Measurements from ENCODE around the gene E2F6.

Gene E2F6

DNA sequence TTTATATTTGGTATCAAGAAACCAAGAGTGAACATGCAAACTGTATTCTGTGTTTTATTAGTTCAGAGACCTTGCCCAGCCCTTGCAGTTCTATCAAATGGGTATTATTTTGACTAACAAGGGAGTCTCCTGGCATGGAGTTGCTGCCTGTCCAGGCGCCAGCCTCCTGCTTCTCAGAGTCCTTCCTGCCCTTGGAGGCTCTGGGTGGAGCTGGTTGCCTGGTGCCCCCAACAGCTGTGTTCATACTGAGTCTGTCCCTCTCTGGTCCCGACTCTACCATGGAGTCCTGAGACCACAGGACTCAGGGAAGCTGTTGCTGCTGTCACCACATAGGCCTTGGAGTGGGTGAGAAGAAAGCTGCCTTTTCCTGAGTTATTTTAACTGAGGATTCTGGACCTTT, 41.6 kb upstream of the E2F6 start:
- Histone ChIP-seq H3K36me3 (ENCODE audit: control insufficient read depth in 2 of 2, insufficient read depth in 1 of 2, low read length in 2 of 2) (no peaks in the 10 kb centered on the region), H3K9me3 (ENCODE audit: control insufficient read depth, insufficient read depth, low read depth, low read length) (no peaks in the 10 kb centered on the region), H3K27ac (ENCODE audit: extremely low read depth, low read depth, low read length) (no peak overlapping the region), H3K4me1 (ENCODE audit: control insufficient read depth, insufficient read depth, low read length) (no peaks in the 10 kb centered on the region; the same call in 1 of the 2 replicates), H3K4me3 (ENCODE audit: low read depth, low read length) (no peak overlapping the region)
- CTCF ChIA-PET: interaction anchor here (0.5 to 0.6 kb wide), 2 partner anchors 56 to 596 kb away, joined by 3 read pairs; no protein-coding TSS in a partner anchor
- TF ChIP-seq ZFP69B (tag by site-specific recombination; IDR thresholded peaks at IDR 0.05) (no peak), ZNF645 (tag by site-specific recombination; IDR thresholded peaks at IDR 0.05) (no peak), KLF7 (tag by site-specific recombination; IDR thresholded peaks at IDR 0.05; ENCODE audit: borderline replicate concordance) (no peak), INSM2 (tag by site-specific recombination; IDR thresholded peaks at IDR 0.05) (no peak)
- POLR2A ChIA-PET: no interaction called here

GRCh38 chr2:11506611-11506969, 40.6 kb upstream of the E2F6 start:
- ChIA-PET CTCF (interaction anchor here (0.6 kb wide), 1 partner anchor 595 kb away, joined by 3 read pairs; no protein-coding TSS in a partner anchor), POLR2A (no interaction called here)
- peak; percentile 32; the same call in 1 of the 2 replicates for TF ChIP-seq ZBTB17 (tag by site-specific recombination; IDR thresholded peaks at IDR 0.05)
- no peak for TF ChIP-seq ZNF473 (tag by site-specific recombination; IDR thresholded peaks at IDR 0.05)
- TF ChIP-seq ZNF600 (tag by site-specific recombination; IDR thresholded peaks at IDR 0.05): 0 out of 2 replicates have a peak, but pooled peaks have one; percentile 30
- TF ChIP-seq MZF1 (tag by site-specific recombination; IDR thresholded peaks at IDR 0.05; ENCODE audit: borderline replicate concordance): no peak
- no peak overlapping the region for H3K27ac ChIP-seq (ENCODE audit: extremely low read depth, low read depth, low read length)
- H3K4me3 ChIP-seq (ENCODE audit: low read depth, low read length): no peak overlapping the region
- no peaks in the 10 kb centered on the region for H3K9me3 ChIP-seq (ENCODE audit: control insufficient read depth, insufficient read depth, low read depth, low read length)
- H3K36me3 ChIP-seq (ENCODE audit: control insufficient read depth in 2 of 2, insufficient read depth in 1 of 2, low read length in 2 of 2): no peaks in the 10 kb centered on the region
- no peaks in the 10 kb centered on the region; the same call in 1 of the 2 replicates for H3K4me1 ChIP-seq (ENCODE audit: control insufficient read depth, insufficient read depth, low read length)

DNA sequence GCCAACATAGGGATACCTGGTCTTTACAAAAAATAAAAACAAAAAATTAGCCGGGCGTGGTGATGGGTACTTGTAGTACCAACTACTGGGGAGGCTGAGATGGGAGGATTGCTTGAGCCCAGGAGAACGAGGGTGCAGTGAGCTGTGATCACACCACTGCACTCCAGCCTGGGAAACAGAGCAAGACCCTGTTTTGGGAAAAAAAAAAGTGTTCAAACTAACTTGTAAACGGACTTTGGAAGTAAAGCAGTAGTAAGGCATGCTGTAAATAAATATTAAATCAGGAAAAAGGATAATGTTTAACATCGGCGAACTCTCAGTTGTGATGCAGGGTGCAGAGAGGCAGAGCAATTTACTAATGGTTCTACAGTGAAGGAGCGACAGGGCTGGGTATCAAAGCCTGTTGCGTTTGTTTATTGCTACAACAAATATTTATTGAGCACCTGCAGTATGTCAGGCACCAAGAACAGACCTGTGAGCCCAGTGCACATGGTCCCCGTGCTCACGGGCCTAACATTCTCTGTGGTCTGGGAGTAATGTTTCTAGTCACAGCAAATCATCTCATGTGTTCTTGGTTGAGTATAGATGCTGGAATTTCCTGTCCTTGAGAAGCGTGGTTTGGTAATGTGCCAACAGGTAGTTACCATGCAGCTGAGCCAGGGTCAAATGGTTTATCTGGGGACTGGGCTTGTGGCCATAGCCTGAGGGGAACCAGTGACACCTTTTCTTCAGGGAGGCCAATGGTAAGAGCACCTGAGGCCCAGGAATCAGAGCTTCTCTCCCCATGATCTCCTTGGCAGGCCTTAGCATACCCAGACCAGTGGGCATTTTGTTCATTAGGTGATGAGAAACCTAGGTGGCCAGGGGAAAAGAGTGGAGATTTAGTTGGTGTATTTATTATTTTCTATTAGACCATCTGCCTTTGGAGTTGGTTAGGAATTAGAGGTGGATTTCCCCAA, 40.0 kb upstream of the E2F6 start:
- Histone ChIP-seq H3K9me3 (ENCODE audit: control insufficient read depth, insufficient read depth, low read depth, low read length) (no peaks in the 10 kb centered on the region), H3K4me1 (ENCODE audit: control insufficient read depth, insufficient read depth, low read length) (no peaks in the 10 kb centered on the region; the same call in 1 of the 2 replicates), H3K27ac (ENCODE audit: extremely low read depth, low read depth, low read length) (no peak overlapping the region), H3K36me3 (ENCODE audit: control insufficient read depth in 2 of 2, insufficient read depth in 1 of 2, low read length in 2 of 2) (no peaks in the 10 kb centered on the region), H3K4me3 (ENCODE audit: low read depth, low read length) (no peak overlapping the region)
- TF ChIP-seq SCRT2 (tag by site-specific recombination; IDR thresholded peaks at IDR 0.05): peak; percentile 83
- no peak for TF ChIP-seq IKZF3 (tag by site-specific recombination; IDR thresholded peaks at IDR 0.05)
- TF ChIP-seq ZBTB20 (tag by site-specific recombination; IDR thresholded peaks at IDR 0.05): peak; percentile 9; the same call in 1 of the 2 replicates
- TF ChIP-seq, protein P1, sequence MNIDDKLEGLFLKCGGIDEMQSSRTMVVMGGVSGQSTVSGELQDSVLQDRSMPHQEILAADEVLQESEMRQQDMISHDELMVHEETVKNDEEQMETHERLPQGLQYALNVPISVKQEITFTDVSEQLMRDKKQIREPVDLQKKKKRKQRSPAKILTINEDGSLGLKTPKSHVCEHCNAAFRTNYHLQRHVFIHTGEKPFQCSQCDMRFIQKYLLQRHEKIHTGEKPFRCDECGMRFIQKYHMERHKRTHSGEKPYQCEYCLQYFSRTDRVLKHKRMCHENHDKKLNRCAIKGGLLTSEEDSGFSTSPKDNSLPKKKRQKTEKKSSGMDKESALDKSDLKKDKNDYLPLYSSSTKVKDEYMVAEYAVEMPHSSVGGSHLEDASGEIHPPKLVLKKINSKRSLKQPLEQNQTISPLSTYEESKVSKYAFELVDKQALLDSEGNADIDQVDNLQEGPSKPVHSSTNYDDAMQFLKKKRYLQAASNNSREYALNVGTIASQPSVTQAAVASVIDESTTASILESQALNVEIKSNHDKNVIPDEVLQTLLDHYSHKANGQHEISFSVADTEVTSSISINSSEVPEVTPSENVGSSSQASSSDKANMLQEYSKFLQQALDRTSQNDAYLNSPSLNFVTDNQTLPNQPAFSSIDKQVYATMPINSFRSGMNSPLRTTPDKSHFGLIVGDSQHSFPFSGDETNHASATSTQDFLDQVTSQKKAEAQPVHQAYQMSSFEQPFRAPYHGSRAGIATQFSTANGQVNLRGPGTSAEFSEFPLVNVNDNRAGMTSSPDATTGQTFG (tag by site-specific recombination; IDR thresholded peaks at IDR 0.05; ENCODE audit: borderline replicate concordance): no peak
- ChIA-PET CTCF (interaction anchor here (1.0 kb wide), 1 partner anchor 79 kb away, joined by 4 read pairs; no protein-coding TSS in a partner anchor), POLR2A (no interaction called here)

All from HEK293 (cell line).